Midbrain (tissue), 1 donor: Measurements from ENCODE around the gene NDFIP1.

Experiments
- DNase-seq: peaks from one replicate; lab custom pipeline; 2025; lab: John Stamatoyannopoulos, UW

NDFIP1 gene

DNA sequence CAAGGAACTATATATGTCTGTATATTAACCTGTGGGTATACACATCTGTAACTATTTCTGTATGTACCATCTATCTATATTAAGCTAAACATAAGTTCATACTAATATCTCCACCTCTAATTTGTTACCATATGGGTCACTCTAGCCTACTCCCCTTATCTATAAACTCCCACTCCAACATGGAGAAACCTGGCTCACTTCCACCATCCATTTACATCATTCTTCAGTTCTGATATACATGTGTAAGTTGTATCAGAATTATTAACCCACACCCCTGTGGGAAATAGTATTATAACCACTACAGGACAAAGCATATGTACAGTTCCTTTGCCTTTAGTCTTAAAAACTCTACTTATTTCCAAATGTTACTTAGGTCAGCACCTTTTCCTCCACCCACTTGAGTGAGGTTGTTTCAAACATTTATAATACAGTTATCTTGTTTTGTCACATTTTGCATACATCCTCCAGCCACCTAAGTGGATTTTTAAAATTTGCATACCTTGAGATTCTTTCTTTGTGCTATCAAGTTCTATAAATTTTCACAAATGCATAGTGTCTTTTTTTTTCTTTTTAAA lies 10.6 kb downstream of the NDFIP1 start:
- no peak for DNase-seq

DNA sequence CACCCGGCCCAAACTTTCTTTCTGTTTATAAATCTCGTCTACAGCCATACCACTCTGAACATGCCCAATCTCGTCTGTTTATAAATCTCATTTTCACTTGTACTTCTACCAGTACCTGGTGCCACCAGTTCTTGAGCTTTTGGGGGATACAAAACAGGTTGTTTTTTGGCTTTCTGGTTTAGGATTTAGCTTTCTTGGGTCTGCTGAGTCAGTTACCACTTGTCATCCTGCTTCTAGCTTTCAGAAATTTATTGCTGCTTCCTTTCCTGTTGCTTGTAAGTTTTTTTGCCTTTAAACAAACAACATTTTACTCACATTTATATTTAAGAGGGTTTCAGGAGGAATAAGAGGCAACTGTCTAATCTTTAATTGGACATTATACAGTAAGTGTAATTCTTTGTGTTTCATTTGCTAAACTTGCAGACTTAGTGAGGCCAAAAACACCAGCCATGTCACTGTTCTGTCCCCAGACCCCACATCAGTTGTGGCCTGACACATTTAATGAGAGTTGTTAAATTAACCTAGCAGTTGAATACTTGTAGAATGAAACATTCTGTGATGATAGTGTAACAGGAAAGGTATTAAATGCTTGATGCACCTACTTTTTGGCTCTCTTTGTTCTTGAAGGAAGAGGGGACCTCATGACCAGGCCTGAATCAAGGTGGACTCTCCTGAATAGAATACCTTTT lies 11.8 kb downstream of the NDFIP1 start:
- DNase-seq = no peak

DNA sequence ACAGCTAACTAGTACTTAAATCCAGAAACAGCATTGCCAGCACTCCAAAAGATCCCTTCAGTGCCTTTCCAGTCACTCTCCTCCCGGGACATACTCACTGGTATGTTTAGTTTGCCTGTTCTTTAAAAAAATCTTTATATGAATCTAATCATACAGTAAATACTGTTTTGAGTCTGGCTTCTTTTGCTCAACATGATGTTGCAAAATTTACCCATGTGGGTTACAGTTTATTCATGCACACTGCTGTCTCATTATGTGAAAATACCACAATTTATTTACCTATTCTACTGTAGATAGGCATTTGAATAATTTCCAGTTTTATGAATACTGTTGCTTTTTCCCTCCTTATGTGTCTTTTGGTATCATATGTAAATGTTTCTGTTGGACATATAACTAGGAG lies 13.5 kb downstream of the NDFIP1 start:
- no peak for DNase-seq

DNA sequence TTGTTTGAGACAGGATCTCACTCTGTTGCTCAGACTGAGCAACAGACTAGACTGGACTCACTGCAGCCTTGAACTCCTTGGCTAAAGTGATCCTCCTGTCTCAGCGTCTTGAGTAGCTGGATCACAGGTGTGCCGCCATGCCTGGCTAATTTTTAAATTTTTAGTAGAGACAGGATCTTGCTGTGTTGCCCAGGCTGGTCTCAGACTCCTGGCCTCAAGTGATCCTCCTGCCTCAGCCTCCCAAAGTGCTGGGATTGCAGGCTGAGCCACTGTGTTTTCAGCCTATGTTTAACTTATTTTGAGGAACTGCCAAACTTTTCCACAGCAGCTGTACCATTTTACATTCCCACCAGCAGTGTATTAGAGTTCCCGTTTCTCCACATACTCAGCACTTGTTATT lies 16.8 kb downstream of the NDFIP1 start:
- no peak for DNase-seq

DNA sequence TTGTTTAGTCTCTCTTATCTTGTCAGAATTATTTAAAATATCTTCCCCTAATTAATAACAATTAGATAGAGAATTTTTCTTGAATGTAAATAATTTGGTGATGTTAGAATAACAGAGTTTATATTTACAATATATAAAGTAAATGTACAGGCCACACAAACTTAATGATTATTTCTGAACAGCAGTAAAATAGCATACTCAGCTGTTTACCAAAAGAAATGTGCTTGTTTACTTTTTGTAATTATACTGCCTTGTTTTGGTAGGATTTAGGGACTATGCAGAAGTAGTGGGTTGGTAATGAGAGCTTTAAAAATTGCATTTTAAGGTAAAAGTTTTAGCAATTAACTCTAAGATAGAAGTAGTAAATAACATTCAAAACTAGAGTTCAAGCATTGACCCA lies 17.4 kb downstream of the NDFIP1 start:
- no peak for DNase-seq

DNA sequence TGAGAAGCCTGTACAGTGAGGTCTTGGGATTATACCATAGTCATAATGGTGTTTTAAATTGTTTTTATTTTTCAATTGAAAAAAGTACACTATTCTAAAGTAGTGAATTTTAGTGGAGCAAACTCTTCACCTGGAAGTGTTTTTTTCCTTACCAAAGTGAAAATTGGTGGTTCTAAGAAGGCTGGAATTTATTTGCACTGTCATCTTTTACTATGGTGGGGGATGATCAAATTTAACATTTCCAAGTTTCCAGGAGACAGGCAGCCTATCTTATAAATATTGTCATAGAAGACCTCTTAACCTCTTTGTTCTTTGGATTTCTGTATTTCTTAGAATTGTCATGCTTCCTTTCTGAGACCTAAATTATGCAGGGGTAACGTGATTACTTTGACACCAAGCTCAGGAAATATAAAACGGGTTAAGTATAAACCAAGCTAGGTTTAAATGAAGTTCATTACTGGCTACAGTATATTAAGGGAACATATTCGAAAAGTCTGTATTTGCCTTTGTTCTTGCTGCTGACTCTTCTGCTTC lies 20.2 kb downstream of the NDFIP1 start:
- no peak for DNase-seq

DNA sequence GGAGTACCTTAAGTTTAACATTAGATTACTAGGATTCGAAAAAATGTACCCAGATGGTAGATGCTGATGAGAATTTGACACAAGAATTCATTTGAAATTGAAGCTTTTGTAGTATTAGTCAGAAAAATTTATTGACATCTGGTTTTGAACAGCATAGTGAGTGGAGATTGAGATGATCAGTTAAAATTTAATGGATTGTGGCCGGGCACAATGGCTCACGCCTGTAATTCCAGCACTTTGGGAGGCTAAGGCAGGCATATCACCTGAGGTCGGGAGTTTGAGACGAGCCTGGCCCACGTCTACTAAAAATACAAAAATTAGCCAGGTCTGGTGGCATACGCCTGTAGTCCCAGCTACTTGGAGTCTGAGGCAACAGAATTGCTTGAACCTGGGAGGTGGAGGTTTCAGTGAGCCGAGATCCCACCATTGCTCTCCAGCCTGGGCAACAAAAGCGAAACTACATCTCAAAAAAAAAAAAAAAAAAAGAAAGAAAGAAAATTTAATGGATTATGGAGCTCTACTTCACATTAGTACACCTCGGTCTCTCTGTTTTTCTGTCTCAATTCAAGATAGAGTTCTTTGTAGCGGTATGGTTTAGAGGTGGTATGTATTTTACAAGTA lies 21.0 kb downstream of the NDFIP1 start:
- no peak for DNase-seq

DNA sequence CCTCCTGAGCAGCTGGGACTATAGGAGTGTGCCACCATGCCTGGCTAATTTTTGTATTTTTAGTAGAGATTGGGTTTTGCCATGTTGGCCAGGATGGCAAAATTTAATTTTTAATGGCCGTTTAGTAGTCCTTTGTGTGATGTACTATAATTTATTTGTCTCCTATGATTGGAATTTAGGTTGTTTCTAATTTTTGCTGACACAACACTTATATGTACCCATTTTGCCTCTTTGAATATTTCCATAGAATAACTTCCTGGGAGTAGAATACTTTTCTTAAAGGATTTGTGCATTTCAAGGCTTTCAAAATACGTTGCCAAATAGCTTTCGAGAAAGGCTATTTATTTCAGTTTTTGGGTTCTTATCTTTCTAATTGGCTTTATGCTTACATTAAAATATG lies 22.8 kb downstream of the NDFIP1 start:
- no peak for DNase-seq

DNA sequence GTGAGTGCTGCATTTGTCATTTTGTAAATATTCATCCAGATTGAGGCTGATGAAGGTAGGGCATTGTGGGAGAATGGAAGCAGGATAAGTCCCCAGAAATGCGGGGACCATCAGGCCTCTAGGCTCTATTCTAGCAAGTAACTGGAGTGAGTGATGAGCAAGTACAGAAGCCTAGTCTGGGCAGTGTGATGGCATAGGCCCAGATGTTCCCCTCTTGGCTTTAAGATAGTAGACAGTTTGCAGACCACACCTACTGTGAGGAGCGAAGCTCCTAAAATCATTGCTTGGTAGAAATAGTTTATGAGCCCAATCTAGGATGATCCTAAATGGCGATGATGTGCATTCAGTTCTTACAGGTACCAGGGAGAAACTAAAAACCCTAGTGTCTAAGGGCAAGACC lies 24.3 kb downstream of the NDFIP1 start:
- DNase-seq = no peak

DNA sequence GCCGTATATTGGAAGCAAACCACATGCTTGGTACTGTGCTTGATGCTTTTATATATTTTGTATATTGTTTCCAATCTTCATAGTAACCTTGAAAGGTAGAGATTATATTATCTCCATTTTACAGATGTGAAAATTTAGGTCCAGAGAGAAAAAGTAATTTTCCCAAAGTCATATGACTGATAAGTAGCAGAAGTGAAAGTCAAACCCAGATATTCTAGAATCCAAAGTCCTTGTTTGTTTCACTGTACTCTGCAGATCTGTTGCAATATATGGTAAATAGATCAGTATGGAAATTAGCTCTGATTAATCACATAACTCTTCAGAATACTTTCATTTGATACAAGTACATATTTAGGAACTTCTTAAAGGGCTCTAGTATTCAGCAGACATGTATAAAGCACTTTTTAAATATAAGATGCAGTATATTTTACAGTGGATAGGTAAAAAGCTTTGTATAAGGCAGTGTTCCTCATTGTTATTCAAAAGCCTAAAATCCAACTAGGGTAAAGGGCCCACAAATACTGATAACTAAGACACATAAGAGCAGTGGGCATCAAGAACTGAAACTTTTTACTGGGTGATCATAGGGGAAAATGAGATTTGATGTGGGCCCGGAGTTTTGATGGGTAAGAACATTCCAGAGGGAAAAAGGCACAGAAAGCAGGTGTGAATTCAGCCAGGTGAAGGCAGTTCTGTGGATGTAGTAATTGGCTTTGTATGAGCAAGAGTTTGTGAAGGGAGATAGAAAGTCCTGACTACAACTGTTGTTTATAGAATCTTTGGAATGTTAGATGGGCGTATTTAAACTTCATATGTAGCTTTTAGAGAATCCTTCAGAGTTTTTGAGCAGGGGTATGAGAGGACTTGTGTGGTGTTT lies 25.0 kb downstream of the NDFIP1 start:
- DNase-seq = no peak

DNA sequence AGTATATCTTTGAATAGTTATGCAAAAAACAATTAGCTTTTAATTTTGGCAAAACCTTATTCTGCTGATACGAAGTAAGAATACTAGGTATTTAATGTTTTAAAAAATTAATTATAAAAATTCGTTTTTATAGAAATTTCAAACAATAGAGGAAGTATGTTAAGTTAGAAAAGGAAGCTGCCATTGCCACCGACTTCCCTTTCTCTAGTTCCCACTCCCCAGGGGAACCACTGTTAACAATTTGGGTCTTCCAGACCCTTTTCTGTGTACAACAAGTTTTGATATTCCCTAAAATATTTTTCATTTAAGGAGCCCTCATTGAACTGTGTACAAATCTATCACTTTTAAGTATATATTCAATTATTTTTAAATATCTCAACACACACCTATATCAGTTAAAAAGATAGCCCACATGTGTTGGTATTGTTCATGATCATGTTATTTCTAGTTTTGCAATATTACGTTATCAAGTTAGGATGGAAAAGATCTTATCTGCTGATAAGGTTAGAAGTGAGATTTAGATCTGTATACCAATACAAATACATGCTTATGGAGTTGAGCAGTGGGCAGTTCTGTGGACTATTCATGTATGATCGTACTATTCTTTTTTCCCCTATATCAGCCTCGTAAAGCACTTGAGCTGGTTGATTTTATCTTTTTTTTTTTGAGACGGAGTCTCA lies 25.9 kb downstream of the NDFIP1 start:
- no peak for DNase-seq

DNA sequence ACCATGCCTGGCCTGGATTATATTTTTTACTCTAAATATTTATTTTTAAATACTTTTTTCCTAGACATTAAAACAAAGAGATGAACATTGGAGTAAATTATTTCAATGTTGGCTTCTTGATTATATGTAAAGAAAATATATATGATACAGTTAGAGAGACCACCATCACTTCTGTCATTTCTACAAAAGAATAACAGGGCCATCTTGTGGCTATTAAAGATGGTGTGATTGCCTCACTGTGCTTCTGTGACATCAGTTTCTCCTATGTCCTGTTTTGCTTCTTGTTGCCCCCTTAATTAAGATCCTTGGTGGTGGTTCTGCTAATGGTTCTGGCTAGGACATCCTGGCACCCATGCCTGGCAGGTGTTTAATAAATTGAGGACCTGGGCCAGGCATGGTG lies 32.9 kb downstream of the NDFIP1 start:
- no peak for DNase-seq

DNA sequence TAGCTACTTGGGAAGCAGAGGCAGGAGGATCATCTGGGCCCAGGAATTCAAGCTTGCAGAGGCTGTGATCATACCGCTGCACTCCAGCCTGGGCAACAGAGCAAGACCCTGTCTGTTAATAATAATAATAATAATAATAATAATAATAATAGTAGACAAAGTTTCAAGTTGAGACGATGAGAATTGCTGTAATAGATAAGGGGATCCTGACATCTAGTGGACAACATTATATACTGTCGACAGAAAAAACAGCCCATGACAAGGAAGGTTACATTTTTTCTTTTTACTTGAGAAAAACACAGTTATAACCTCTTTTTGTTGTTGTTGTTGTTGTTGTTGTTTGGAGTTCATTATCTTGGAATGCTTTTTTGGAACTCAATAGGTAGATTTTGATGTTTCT lies 35.3 kb downstream of the NDFIP1 start:
- peak; percentile 27 for DNase-seq

DNA sequence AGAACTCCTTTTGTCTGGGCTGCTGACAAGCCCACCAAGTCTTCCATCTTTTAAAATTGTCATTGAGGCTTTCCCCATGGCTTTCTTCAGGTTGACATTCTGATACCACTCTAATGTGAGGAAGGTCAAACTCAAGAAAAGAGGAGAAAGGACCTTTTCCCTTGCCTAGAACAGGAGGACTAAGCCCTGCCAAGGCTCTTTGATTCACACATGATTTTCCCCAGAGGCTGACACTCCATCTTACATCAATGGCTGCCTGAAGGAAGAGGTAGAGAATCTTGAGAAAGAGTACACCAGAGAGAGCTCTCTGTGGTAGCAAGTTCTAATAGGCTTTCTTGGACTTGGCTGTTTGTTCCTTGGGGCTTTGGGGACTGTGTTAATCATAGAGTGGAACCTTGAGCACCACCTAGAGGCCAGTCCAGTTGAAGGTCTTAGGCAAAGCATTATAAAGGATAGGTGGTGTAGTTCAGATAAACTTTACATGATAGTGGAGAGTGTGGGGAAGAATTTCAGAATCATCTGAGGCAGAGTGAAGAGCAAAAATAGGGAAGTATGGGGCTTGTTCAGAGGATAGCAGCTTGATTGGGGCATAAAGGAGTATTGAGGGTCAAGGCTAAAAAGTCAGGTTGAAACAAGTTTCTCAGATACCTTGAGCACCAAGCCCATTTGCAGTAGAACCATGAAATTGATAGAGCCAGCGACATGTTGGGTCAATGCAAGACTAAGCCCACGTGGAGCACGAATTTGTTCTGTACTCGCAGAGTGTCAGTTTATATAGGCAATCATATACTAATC lies 36.7 kb downstream of the NDFIP1 start:
- DNase-seq = peak; percentile 57

DNA sequence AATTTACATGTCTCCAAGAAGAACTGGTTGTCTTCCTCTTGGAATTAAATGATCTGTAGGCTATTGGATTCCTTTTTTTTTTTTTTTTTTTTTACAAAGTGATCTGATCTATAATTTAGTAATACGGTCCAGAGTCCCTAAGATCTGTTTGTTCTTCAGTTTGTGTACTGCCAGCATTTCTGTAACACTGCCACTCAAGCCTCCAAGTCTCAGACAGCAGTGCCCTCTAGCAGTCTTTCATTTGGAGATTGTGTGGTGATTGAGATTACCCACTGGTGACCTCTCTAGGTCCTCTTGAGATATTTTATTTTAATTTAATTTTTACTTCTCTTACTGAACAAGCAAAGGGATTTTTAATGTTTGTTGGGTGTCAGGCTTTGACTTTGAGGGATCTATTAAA lies 40.8 kb downstream of the NDFIP1 start:
- DNase-seq = no peak

DNA sequence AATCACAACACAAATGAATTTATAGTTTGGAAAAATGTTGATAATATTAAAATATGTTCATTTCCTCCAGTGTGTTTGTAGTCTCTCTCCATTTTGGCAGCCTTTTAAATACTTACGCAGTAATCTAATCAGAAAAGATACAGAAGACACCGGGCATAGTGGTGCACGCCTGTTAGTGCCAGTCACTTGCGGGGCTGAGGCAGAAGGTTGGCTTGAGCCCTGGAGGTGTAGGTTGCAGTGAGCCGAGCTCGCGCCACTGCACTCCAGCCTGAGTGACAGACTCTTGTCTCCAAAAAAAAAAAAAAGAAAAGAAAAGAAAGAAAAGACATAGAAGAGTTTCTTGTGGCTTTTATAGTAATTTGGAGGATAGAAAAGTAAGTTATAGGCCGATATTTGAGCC lies 41.9 kb downstream of the NDFIP1 start:
- no peak for DNase-seq

DNA sequence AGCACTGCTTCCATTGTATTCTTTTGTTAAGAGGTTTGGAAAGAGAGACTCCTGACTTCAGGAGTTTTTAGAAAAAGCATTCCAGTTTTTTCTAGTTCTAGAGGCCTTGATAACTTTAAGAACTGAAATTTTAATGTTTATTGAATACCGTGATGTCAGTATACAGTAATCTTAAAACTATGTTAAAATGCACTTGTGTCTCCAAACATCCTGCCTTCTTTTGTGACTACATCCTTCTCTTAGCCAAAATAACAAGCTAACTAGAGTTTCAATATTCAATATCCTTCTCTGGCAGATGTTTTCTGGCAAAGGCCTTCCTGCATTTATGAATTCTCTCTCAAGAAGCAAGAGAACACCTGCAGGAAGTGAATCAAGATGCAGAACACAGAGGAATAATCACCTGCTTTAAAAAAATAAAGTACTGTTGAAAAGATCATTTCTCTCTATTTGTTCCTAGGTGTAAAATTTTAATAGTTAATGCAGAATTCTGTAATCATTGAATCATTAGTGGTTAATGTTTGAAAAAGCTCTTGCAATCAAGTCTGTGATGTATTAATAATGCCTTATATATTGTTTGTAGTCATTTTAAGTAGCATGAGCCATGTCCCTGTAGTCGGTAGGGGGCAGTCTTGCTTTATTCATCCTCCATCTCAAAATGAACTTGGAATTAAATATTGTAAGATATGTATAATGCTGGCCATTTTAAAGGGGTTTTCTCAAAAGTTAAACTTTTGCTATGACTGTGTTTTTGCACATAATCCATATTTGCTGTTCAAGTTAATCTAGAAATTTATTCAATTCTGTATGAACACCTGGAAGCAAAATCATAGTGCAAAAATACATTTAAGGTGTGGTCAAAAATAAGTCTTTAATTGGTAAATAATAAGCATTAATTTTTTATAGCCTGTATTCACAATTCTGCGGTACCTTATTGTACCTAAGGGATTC lies 43.1 kb downstream of the NDFIP1 start:
- peak; percentile 54 for DNase-seq

DNA sequence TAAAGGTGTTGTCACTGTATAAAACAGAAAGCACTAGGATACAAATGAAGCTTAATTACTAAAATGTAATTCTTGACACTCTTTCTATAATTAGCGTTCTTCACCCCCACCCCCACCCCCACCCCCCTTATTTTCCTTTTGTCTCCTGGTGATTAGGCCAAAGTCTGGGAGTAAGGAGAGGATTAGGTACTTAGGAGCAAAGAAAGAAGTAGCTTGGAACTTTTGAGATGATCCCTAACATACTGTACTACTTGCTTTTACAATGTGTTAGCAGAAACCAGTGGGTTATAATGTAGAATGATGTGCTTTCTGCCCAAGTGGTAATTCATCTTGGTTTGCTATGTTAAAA lies 43.8 kb downstream of the NDFIP1 start:
- DNase-seq = no peak

DNA sequence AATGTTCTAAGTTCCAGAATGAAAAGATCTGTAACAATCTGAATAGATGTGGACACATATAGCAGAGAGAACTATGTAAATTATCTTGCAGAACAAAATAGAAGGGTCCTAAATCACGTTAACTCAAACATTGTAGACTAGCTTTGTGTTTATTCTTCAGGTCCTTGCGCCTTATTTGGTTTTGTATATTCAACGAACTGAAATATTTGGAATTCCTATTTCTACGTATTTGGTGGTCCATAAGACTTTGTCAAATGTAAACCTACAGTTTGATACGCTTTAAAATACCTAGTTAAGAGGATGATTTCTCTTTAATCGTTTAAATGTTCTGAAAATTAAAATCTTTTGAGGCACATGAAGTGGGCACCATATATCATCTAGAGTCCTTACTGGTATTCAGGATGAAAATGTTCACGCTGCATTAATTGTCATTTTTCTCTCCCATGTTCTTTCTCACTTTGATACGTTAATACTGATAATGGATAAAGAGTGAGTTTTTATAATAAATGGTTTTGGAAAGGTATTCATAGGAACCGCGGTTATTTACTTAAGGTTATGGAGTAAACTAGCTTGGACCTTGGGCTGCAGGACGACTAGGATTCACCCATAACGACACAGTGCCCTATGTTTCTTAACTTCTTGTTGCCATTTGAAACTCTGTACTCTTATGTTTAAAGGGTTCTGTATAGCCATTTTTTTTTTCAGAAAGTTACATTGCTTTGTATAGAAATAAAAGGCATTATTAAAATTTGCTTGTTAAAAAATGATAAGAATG lies 45.3 kb downstream of the NDFIP1 start:
- DNase-seq = no peak
